Astrocyte (in vitro differentiated cells and primary cell): ENCODE measurements around the gene CALD1. TPM values are rescaled to one million over a fixed set of nuclear protein-coding genes. Genes with fewer than 3 reads are reported as not detected.

Experiments used
- DNase-seq: peaks from one replicate; pipeline ENCODE4 v3.0.0-alpha.2; 2010; ENCODE audit warnings: low read depth
- FAIRE-seq: peaks from 2 replicates; lab custom pipeline; 2011; peaks lifted over from hg19 to GRCh38; lab: Jason Lieb, UNC
- H2AFZ ChIP-seq: 2 replicates; pipeline ENCODE4 v1.6.0; 2012; ENCODE audit warnings: low read depth, low read length, inconsistent platforms
- H3K27ac ChIP-seq: 2 replicates; pipeline ENCODE4 v1.5.1; 2011; ENCODE audit warnings: low read depth, low read length, inconsistent platforms
- H3K27me3 ChIP-seq: 2 replicates; pipeline ENCODE4 v1.6.0; 2011; ENCODE audit warnings: low read length, inconsistent platforms; ENCODE audit not compliant: insufficient read depth
- H3K36me3 ChIP-seq: 2 replicates; pipeline ENCODE4 v1.5.1; 2011; ENCODE audit warnings: low read length, inconsistent platforms; ENCODE audit not compliant: insufficient read depth
- H3K4me1 ChIP-seq: 2 replicates; pipeline ENCODE4 v1.5.1; 2011; ENCODE audit warnings: low read length, inconsistent platforms; ENCODE audit not compliant: insufficient read depth
- H3K4me2 ChIP-seq: 2 replicates; pipeline ENCODE4 v1.6.0; 2012; ENCODE audit warnings: low read length, inconsistent platforms
- H3K4me3 ChIP-seq: 2 replicates; pipeline ENCODE4 v1.5.1; 2011; ENCODE audit warnings: low read depth, mild to moderate bottlenecking, low read length, inconsistent platforms; ENCODE audit not compliant: insufficient read depth
- H3K79me2 ChIP-seq: 2 replicates; pipeline ENCODE4 v1.6.0; 2012; ENCODE audit warnings: mild to moderate bottlenecking, low read length, inconsistent platforms; ENCODE audit not compliant: insufficient read depth
- H3K9ac ChIP-seq: 2 replicates; pipeline ENCODE4 v1.6.0; 2012; ENCODE audit warnings: mild to moderate bottlenecking, low read length, inconsistent platforms
- H3K9me3 ChIP-seq: 2 replicates; pipeline ENCODE4 v1.5.1; 2012; ENCODE audit warnings: low read depth, mild to moderate bottlenecking, low read length, inconsistent platforms; ENCODE audit not compliant: insufficient read depth
- H4K20me1 ChIP-seq: 2 replicates; pipeline ENCODE4 v1.6.0; 2012; ENCODE audit warnings: low read length, inconsistent platforms; ENCODE audit not compliant: insufficient read depth
- H3K27ac Mint-ChIP-seq: one replicate; pipeline ENCODE4 v1.8.0; 2021; ENCODE audit warnings: mild to moderate bottlenecking, mixed read lengths; ENCODE audit not compliant: unreplicated experiment
- H3K27me3 Mint-ChIP-seq: one replicate; pipeline ENCODE4 v1.8.0; 2021; ENCODE audit warnings: low read depth, mixed read lengths; ENCODE audit not compliant: unreplicated experiment
- H3K36me3 Mint-ChIP-seq: one replicate; pipeline ENCODE4 v1.8.0; 2021; ENCODE audit warnings: low read depth, mixed read lengths; ENCODE audit not compliant: unreplicated experiment
- H3K4me1 Mint-ChIP-seq: one replicate; pipeline ENCODE4 v1.8.0; 2021; ENCODE audit warnings: low read depth, mixed read lengths; ENCODE audit not compliant: unreplicated experiment
- H3K4me3 Mint-ChIP-seq: one replicate; pipeline ENCODE4 v1.8.0; 2021; ENCODE audit warnings: mild to moderate bottlenecking, moderate library complexity, mixed read lengths; ENCODE audit not compliant: unreplicated experiment
- H3K9me3 Mint-ChIP-seq: one replicate; pipeline ENCODE4 v1.8.0; 2021; ENCODE audit warnings: mild to moderate bottlenecking, mixed read lengths; ENCODE audit not compliant: unreplicated experiment
- CTCF ChIP-seq: IDR thresholded peaks from 2 replicates; pipeline ENCODE4 v1.5.1; 2011; ENCODE audit warnings: low read depth, mild to moderate bottlenecking, inconsistent platforms, low read length, moderate library complexity; ENCODE audit not compliant: insufficient read depth
- EZH2 ChIP-seq: IDR thresholded peaks from 2 replicates; pipeline ENCODE4 v1.6.1; 2012; ENCODE audit warnings: mild to moderate bottlenecking, low read length, inconsistent platforms; ENCODE audit not compliant: insufficient read depth
- total RNA-seq: library from RNA; stranded (reverse); gene quantifications from 2 replicates; pipeline ENCODE4 v1.2.1, GENCODE V29; 2021

The CALD1 gene
- total RNA-seq, 1 donor from 2014 or later = 1,872 TPM

GRCh38 chr7:134879815-134880475 is 100.5 kb downstream of the CALD1 start:
- H3K4me3 Mint-ChIP-seq = peak overlapping the region; percentile 12
- Histone ChIP-seq H3K4me3 (no peak overlapping the region), H3K9me3 (no peaks in the 10 kb centered on the region), H2AFZ (no peak overlapping the region), H3K4me2 (no peak overlapping the region), H3K4me1 (peaks cover 26% of the 10 kb centered on the region), H4K20me1 (peaks cover 79% of the 10 kb centered on the region), H3K9ac (no peak overlapping the region), H3K36me3 (peaks cover 26% of the 10 kb centered on the region), H3K79me2 (peaks cover 96% of the 10 kb centered on the region), H3K27ac (no peak overlapping the region), H3K27me3 (no peaks in the 10 kb centered on the region)
- TF ChIP-seq EZH2 (no peak), CTCF (no peak)
- peaks cover 16% of the 10 kb centered on the region for H3K36me3 Mint-ChIP-seq
- peak overlapping the region; percentile 6 for H3K27ac Mint-ChIP-seq
- no peaks in the 10 kb centered on the region for H3K27me3 Mint-ChIP-seq
- peaks cover 58% of the 10 kb centered on the region for H3K4me1 Mint-ChIP-seq
- no peaks in the 10 kb centered on the region for H3K9me3 Mint-ChIP-seq
- FAIRE-seq (no peak), DNase-seq (no peak)

- DNase-seq (no peak), FAIRE-seq (no peak)
- H3K4me2 ChIP-seq = no peak overlapping the region
- H3K36me3 ChIP-seq = peaks cover 28% of the 10 kb centered on the region
- Mint-ChIP-seq H3K27ac (no peak overlapping the region), H3K4me1 (peaks cover 69% of the 10 kb centered on the region), H3K4me3 (no peak overlapping the region), H3K36me3 (peaks cover 11% of the 10 kb centered on the region), H3K9me3 (no peaks in the 10 kb centered on the region), H3K27me3 (no peaks in the 10 kb centered on the region)
- peaks cover 71% of the 10 kb centered on the region for H4K20me1 ChIP-seq
- no peaks in the 10 kb centered on the region for H3K9me3 ChIP-seq
- no peak for TF ChIP-seq CTCF
- TF ChIP-seq EZH2 = no peak
- H3K27me3 ChIP-seq = no peaks in the 10 kb centered on the region
- H3K4me3 ChIP-seq = no peak overlapping the region
- no peak overlapping the region for H3K9ac ChIP-seq
- H2AFZ ChIP-seq = no peak overlapping the region
- no peak overlapping the region for H3K27ac ChIP-seq
- H3K79me2 ChIP-seq = peaks cover 89% of the 10 kb centered on the region
- H3K4me1 ChIP-seq = peaks cover 35% of the 10 kb centered on the region
Measured at GRCh38 chr7:134882481-134882880, 103.0 kb downstream of the CALD1 start.

- Histone ChIP-seq H3K9ac (peak overlapping the region; percentile 73), H4K20me1 (peaks cover 78% of the 10 kb centered on the region), H3K4me3 (no peak overlapping the region), H3K27ac (peak overlapping the region; percentile 89), H3K79me2 (peaks cover 86% of the 10 kb centered on the region), H3K4me2 (peak overlapping the region; percentile 75), H2AFZ (no peak overlapping the region), H3K4me1 (peaks cover 49% of the 10 kb centered on the region), H3K36me3 (peaks cover 27% of the 10 kb centered on the region), H3K27me3 (no peaks in the 10 kb centered on the region), H3K9me3 (no peaks in the 10 kb centered on the region)
- Mint-ChIP-seq H3K4me1 (peaks cover 80% of the 10 kb centered on the region), H3K4me3 (no peak overlapping the region), H3K36me3 (peaks cover 16% of the 10 kb centered on the region), H3K9me3 (no peaks in the 10 kb centered on the region), H3K27ac (peak overlapping the region; percentile 88), H3K27me3 (no peaks in the 10 kb centered on the region)
- no peak for TF ChIP-seq EZH2
- TF ChIP-seq CTCF = no peak
- FAIRE-seq = no peak
- DNase-seq = peak; percentile 84
Measured at GRCh38 chr7:134885967-134886352, 106.5 kb downstream of the CALD1 start.
